ENCODE data around the gene PSD. TPM values are rescaled to one million over a fixed set of nuclear protein-coding genes. Genes with fewer than 3 reads are reported as not detected.

Gene PSD
- total and polyA plus RNA-seq, 2 donors (not counting 3 experiments of a cell fraction or from before 2014, with no cell fraction given) = 0.10 to 0.40 TPM

DNA sequence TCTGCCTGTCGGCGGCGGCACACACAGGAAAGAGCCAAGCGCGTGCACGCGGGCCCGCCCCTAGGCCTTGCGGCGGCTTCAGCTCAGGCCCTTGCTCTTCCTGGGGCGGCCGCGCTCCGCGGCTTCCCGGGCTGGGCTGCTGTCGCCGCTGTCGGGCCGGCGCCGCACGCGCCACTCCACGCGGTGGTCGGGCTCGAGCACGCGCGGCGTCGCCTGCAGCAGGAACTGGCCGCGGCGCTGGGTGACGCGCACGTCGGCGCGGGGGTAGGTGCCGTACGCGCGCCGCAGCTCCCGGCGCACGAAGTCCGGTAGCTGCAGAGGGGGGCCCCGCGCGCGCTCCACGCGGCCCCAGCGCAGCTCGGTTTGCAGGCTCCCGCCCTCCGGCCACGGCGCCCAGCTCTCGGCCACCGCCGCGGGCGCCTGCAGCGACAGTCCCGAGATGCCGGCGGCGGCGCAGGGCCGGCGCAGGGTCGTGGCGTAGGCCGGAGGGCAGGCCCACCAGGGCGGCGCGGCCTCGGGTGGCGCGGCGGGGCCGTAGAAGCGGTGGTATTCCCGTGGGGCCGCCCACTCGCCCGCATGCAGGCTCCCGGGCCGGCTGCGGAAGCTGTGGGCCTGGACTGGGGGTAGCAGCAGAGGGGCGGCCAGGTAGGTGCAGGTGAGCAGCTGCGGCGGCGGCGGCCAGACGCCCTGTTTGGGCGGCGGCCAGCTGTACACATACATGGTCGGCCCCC lies 32.0 kb upstream of the PSD start:
- no TSS peak for BruUV-seq (replicated peaks)
- ChIA-PET POLR2A (no interaction called here), CTCF (interaction anchor here (0.7 to 2.9 kb wide), 7 partner anchors 11 to 281 kb away, joined by 3 to 17 read pairs (median 5); partner anchors contain the start of gene CUEDC2)
- H3K9ac ChIP-seq (replicated peaks; ENCODE audit: extremely low read depth, insufficient read depth, low read length) = peak overlapping the region; percentile 64
- H3K27me3 ChIP-seq (ENCODE audit: control insufficient read depth in 2 of 2, insufficient read depth in 2 of 2, low read length in 2 of 2) = no peaks in the 10 kb centered on the region
- peak overlapping the region; percentile 98 for H2AFZ ChIP-seq (ENCODE audit: low read depth, low read length)
- intact Hi-C loops (cut with micrococcal nuclease) (loop anchor here (1.0 kb wide), 1 partner anchor 29 kb away; no protein-coding TSS in a partner anchor), dilution Hi-C loops (cut with MboI; ENCODE audit: extremely low pct_ligation_motif_present, low sequenced_read_pairs) (no loop called here)
- H3K36me3 ChIP-seq (ENCODE audit: control insufficient read depth in 2 of 2, extremely low read depth in 1 of 2, insufficient read depth in 2 of 2, low read length in 2 of 2) = no peaks in the 10 kb centered on the region
- DNase-seq (ENCODE audit: low read depth, low spot score) (peak; percentile 70), FAIRE-seq (peak; percentile 71)
- no peaks in the 10 kb centered on the region for H3K79me2 ChIP-seq (ENCODE audit: control insufficient read depth, insufficient read depth, low read length)
- H3K9me1 ChIP-seq (replicated peaks; ENCODE audit: control insufficient read depth, extremely low read depth, insufficient read depth, low read length) = no peaks in the 10 kb centered on the region
- no peak for TF ChIP-seq FOS (IDR thresholded peaks at IDR 0.05; ENCODE audit: borderline replicate concordance, insufficient read depth, low read length)
- no peak for TF ChIP-seq GATA2 (IDR thresholded peaks at IDR 0.05; ENCODE audit: insufficient read depth, insufficient read length, low read depth, low read length)
- TF ChIP-seq, protein P1, sequence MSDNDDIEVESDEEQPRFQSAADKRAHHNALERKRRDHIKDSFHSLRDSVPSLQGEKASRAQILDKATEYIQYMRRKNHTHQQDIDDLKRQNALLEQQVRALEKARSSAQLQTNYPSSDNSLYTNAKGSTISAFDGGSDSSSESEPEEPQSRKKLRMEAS (IDR thresholded peaks at IDR 0.05; ENCODE audit: insufficient read depth, insufficient read length) = peak; percentile 38
- TF ChIP-seq POLR2AphosphoS5 (IDR thresholded peaks at IDR 0.05; ENCODE audit: insufficient read depth, low read depth, low read length) = peak; percentile 93
- TF ChIP-seq MYC (IDR thresholded peaks at IDR 0.05; ENCODE audit: low read depth, low read length) = peak; percentile 13
- peak; percentile 79 for TF ChIP-seq POLR2A (IDR thresholded peaks at IDR 0.05; ENCODE audit: low read depth, low read length)
- no peak for TF ChIP-seq EZH2 (IDR thresholded peaks at IDR 0.05; ENCODE audit: borderline replicate concordance, low read depth, low read length, severe bottlenecking)
- no peaks in the 10 kb centered on the region for H4K20me1 ChIP-seq (replicated peaks; ENCODE audit: control insufficient read depth, extremely low read depth, insufficient read depth, low read length)
- peaks cover 3% of the 10 kb centered on the region for H3K4me1 ChIP-seq (ENCODE audit: control insufficient read depth, extremely low read depth, insufficient read depth, low read length)
- H3K9me3 ChIP-seq (replicated peaks; ENCODE audit: control insufficient read depth, insufficient read depth, low read length) = no peaks in the 10 kb centered on the region
- H3K4me3 ChIP-seq (replicated peaks in 1 of 3; ENCODE audit: insufficient read depth in 1 of 3, low read depth in 1 of 3, low read length in 3 of 3) = peak overlapping the region; percentile 61 to 81 (median 69)
- peak overlapping the region; percentile 97 for H3K4me2 ChIP-seq (ENCODE audit: insufficient read depth, low read length)
- H3K27ac ChIP-seq (ENCODE audit: insufficient read depth, low read depth, low read length) = no peak overlapping the region

DNA sequence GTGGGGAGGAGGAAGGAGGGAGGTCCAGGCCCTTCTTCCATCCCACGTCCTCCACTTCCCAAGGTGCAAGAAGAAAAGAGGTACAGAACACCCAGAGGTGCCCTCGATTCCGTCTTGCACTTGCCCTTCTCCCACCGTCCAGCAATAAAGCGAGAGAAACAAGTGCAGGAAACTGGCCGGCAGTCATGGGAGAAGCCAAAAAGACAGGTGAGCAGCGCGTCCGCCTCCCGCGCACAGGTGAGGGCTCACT lies 31.5 kb upstream of the PSD start:
- peak overlapping the region; percentile 97 for H3K4me2 ChIP-seq (ENCODE audit: insufficient read depth, low read length)
- peaks cover 3% of the 10 kb centered on the region for H3K4me1 ChIP-seq (ENCODE audit: control insufficient read depth, extremely low read depth, insufficient read depth, low read length)
- no peaks in the 10 kb centered on the region for H3K9me1 ChIP-seq (replicated peaks; ENCODE audit: control insufficient read depth, extremely low read depth, insufficient read depth, low read length)
- CTCF ChIA-PET = interaction anchor here (0.7 to 2.9 kb wide), 8 partner anchors 11 to 280 kb away, joined by 3 to 17 read pairs (median 6); partner anchors contain the start of gene CUEDC2
- peak overlapping the region; percentile 98 for H2AFZ ChIP-seq (ENCODE audit: low read depth, low read length)
- no peaks in the 10 kb centered on the region for H4K20me1 ChIP-seq (replicated peaks; ENCODE audit: control insufficient read depth, extremely low read depth, insufficient read depth, low read length)
- peak overlapping the region; percentile 64 for H3K9ac ChIP-seq (replicated peaks; ENCODE audit: extremely low read depth, insufficient read depth, low read length)
- H3K9me3 ChIP-seq (replicated peaks; ENCODE audit: control insufficient read depth, insufficient read depth, low read length) = no peaks in the 10 kb centered on the region
- peak overlapping the region; percentile 61 to 81 (median 69) for H3K4me3 ChIP-seq (replicated peaks in 1 of 3; ENCODE audit: insufficient read depth in 1 of 3, low read depth in 1 of 3, low read length in 3 of 3)
- DNase-seq (ENCODE audit: low read depth, low spot score) (no peak), FAIRE-seq (no peak)
- BruUV-seq (replicated peaks) = no TSS peak
- no peak for TF ChIP-seq POLR2A (IDR thresholded peaks at IDR 0.05; ENCODE audit: low read depth, low read length)
- TF ChIP-seq, protein P2, sequence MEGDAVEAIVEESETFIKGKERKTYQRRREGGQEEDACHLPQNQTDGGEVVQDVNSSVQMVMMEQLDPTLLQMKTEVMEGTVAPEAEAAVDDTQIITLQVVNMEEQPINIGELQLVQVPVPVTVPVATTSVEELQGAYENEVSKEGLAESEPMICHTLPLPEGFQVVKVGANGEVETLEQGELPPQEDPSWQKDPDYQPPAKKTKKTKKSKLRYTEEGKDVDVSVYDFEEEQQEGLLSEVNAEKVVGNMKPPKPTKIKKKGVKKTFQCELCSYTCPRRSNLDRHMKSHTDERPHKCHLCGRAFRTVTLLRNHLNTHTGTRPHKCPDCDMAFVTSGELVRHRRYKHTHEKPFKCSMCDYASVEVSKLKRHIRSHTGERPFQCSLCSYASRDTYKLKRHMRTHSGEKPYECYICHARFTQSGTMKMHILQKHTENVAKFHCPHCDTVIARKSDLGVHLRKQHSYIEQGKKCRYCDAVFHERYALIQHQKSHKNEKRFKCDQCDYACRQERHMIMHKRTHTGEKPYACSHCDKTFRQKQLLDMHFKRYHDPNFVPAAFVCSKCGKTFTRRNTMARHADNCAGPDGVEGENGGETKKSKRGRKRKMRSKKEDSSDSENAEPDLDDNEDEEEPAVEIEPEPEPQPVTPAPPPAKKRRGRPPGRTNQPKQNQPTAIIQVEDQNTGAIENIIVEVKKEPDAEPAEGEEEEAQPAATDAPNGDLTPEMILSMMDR (IDR thresholded peaks at IDR 0.05; ENCODE audit: extremely low read depth in 1 of 2, insufficient read depth in 1 of 2, low read depth in 1 of 2, low read length in 2 of 2) = no peak
- TF ChIP-seq, protein P1 (IDR thresholded peaks at IDR 0.05; ENCODE audit: insufficient read depth, insufficient read length) = no peak
- TF ChIP-seq GATA2 (IDR thresholded peaks at IDR 0.05; ENCODE audit: insufficient read depth, insufficient read length, low read depth, low read length) = no peak
- no peak for TF ChIP-seq POLR2AphosphoS5 (IDR thresholded peaks at IDR 0.05; ENCODE audit: insufficient read depth, low read depth, low read length)
- TF ChIP-seq JUN (IDR thresholded peaks at IDR 0.05; ENCODE audit: borderline replicate concordance, insufficient read depth, insufficient read length, low read depth) = no peak
- TF ChIP-seq FOS (IDR thresholded peaks at IDR 0.05; ENCODE audit: borderline replicate concordance, insufficient read depth, low read length) = no peak
- TF ChIP-seq MYC (IDR thresholded peaks at IDR 0.05; ENCODE audit: low read depth, low read length) = no peak
- TF ChIP-seq EZH2 (IDR thresholded peaks at IDR 0.05; ENCODE audit: borderline replicate concordance, low read depth, low read length, severe bottlenecking) = no peak
- POLR2A ChIA-PET = no interaction called here
- dilution Hi-C loops (cut with MboI; ENCODE audit: extremely low pct_ligation_motif_present, low sequenced_read_pairs) = no loop called here
- no peaks in the 10 kb centered on the region for H3K36me3 ChIP-seq (ENCODE audit: control insufficient read depth in 2 of 2, extremely low read depth in 1 of 2, insufficient read depth in 2 of 2, low read length in 2 of 2)
- H3K79me2 ChIP-seq (ENCODE audit: control insufficient read depth, insufficient read depth, low read length) = no peaks in the 10 kb centered on the region
- H3K27ac ChIP-seq (ENCODE audit: insufficient read depth, low read depth, low read length) = no peak overlapping the region
- intact Hi-C loops (cut with micrococcal nuclease) = loop anchor here (1.0 kb wide), 1 partner anchor 29 kb away; no protein-coding TSS in a partner anchor
- no peaks in the 10 kb centered on the region for H3K27me3 ChIP-seq (ENCODE audit: control insufficient read depth in 2 of 2, insufficient read depth in 2 of 2, low read length in 2 of 2)
